A549 (cell line): ENCODE measurements around the gene NEDD9.

ENCODE experiments used
- CTCF ChIP-seq: fragments of >200 bp; sonication (Bioruptor Twin); formaldehyde crosslinking; IDR thresholded peaks from 3 replicates; pipeline ENCODE4 v1.5.1; 2016
- EP300 ChIP-seq, 2 experiments: fragments of >200 bp; sonication (Bioruptor Twin); formaldehyde crosslinking; IDR thresholded peaks; 2 replicates in 1 of 2; 3 replicates in 1 of 2; pipeline ENCODE4 v1.6.1; 2016 to 2017
- FOXS1 ChIP-seq: fragments of 250-450 bp; sonication (Bioruptor Pico); IDR thresholded peaks from 2 replicates; pipeline ENCODE4 v1.5.0; 2020; ENCODE audit warnings: mild to moderate bottlenecking, moderate library complexity
- NR3C1 ChIP-seq: fragments of >200 bp; sonication (Bioruptor Twin); formaldehyde crosslinking; IDR thresholded peaks from 3 replicates; pipeline ENCODE4 v1.6.1; 2017
- POLR2A ChIP-seq: IDR thresholded peaks from 2 replicates; pipeline ENCODE4 v1.6.1; 2012; ENCODE audit warnings: mild to moderate bottlenecking, low read length
- ZSCAN20 ChIP-seq: fragments of 250-450 bp; sonication (Bioruptor Pico); IDR thresholded peaks from 2 replicates; pipeline ENCODE4 v1.8.0; 2022; ENCODE audit warnings: mild to moderate bottlenecking, moderate library complexity
- TF ChIP-seq, protein P1 (sequence below): IDR thresholded peaks from 2 replicates; pipeline ENCODE4 v1.6.1; 2012; ENCODE audit warnings: low read depth, borderline replicate concordance
- TF ChIP-seq, protein P2 (sequence below): fragments of 200-600 bp; sonication (generic); IDR thresholded peaks from 2 replicates; pipeline ENCODE4 v1.6.1; 2016; ENCODE audit warnings: antibody characterized with exemption, mild to moderate bottlenecking, moderate library complexity

DNA sequence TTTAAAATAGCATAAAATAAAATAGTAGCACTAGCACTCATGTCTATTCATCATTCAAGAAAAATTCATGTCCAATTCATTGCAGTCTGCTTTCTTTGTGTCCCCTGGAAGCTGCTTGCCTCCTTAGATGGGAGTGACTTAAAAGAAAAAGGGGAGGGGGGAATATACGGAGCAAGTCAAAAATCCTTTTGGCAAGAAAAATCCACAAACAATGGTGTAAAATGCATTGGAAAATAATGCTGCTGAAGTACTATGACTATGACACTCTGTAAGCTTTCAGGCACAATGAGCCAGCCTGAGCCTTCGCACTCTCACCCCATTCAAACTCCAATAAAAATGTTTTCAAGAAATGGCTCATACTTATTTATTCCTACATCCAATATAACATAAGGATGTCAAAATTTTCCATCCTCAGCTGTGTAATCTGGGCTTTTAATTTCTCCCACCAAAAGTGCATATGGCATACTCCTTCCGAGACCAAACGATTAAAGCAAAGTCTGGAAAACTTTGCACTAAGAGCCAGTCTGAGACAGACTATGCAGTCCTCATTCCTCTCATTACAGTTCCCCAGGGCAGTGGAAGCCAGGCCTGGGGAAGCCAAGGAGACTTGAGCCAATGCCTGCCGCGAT, 790 bp downstream of the NEDD9 start:
- no peak for TF ChIP-seq CTCF
- TF ChIP-seq, protein P1, sequence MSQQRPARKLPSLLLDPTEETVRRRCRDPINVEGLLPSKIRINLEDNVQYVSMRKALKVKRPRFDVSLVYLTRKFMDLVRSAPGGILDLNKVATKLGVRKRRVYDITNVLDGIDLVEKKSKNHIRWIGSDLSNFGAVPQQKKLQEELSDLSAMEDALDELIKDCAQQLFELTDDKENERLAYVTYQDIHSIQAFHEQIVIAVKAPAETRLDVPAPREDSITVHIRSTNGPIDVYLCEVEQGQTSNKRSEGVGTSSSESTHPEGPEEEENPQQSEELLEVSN, result no peak
- no peak for TF ChIP-seq NR3C1
- TF ChIP-seq ZSCAN20, result no peak
- no peak for TF ChIP-seq POLR2A
- no peak for TF ChIP-seq FOXS1
- no peak for TF ChIP-seq EP300 (IDR thresholded peaks at IDR 0.05)
- TF ChIP-seq, protein P2, sequence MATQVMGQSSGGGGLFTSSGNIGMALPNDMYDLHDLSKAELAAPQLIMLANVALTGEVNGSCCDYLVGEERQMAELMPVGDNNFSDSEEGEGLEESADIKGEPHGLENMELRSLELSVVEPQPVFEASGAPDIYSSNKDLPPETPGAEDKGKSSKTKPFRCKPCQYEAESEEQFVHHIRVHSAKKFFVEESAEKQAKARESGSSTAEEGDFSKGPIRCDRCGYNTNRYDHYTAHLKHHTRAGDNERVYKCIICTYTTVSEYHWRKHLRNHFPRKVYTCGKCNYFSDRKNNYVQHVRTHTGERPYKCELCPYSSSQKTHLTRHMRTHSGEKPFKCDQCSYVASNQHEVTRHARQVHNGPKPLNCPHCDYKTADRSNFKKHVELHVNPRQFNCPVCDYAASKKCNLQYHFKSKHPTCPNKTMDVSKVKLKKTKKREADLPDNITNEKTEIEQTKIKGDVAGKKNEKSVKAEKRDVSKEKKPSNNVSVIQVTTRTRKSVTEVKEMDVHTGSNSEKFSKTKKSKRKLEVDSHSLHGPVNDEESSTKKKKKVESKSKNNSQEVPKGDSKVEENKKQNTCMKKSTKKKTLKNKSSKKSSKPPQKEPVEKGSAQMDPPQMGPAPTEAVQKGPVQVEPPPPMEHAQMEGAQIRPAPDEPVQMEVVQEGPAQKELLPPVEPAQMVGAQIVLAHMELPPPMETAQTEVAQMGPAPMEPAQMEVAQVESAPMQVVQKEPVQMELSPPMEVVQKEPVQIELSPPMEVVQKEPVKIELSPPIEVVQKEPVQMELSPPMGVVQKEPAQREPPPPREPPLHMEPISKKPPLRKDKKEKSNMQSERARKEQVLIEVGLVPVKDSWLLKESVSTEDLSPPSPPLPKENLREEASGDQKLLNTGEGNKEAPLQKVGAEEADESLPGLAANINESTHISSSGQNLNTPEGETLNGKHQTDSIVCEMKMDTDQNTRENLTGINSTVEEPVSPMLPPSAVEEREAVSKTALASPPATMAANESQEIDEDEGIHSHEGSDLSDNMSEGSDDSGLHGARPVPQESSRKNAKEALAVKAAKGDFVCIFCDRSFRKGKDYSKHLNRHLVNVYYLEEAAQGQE, result no peak
